ENCODE data around the gene MACF1.

- TF ChIP-seq CTCF (IDR thresholded peaks at IDR 0.05; ENCODE audit: low read depth, low read length, missing input control) (no peak), MAX (IDR thresholded peaks at IDR 0.05) (no peak), GABPA (IDR thresholded peaks at IDR 0.05 in 1 of 2, conservative IDR thresholded peaks at IDR 0.05 in 1 of 2) (no peak), ATF3 (IDR thresholded peaks at IDR 0.05) (no peak), REST (IDR thresholded peaks at IDR 0.05) (no peak)
Measured at GRCh38 chr1:39494671-39495410, 290.3 kb downstream of the MACF1 start.
